GM20000 (cell line): ENCODE results near the gene PPP1R9A.

Experiments
- DNase-seq: peaks from one replicate; pipeline ENCODE4 v3.0.0; 2012; ENCODE audit warnings: low spot score
- CTCF ChIP-seq: IDR thresholded peaks from 2 replicates; pipeline ENCODE4 v1.5.1; 2012; ENCODE audit warnings: mild to moderate bottlenecking, control low read depth; ENCODE audit errors: extremely low read depth, missing control alignments

PPP1R9A gene

GRCh38 chr7:94939395-94939794, 32.0 kb downstream of the PPP1R9A start:
- DNase-seq, result no peak
- no peak for TF ChIP-seq CTCF

DNA sequence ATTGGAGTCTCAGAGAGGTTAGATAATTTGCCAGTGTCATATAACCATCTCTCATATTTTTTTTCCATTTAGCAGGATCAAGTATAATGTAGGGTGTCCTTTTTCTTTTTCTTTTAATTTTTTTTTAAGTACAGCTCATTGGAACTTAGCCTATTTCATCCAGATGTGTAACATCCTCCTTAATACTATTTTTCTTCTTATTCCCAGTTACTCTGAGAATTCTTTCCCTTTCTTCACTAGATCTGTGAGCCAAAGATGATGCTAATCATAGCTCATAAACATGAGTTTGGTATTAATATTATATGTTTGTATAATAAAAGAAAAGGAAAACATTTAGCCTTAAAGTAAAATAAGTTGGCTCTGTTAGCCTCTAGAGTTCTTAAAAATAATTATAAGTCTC, 32.8 kb downstream of the PPP1R9A start:
- TF ChIP-seq CTCF, result no peak
- no peak for DNase-seq

DNA sequence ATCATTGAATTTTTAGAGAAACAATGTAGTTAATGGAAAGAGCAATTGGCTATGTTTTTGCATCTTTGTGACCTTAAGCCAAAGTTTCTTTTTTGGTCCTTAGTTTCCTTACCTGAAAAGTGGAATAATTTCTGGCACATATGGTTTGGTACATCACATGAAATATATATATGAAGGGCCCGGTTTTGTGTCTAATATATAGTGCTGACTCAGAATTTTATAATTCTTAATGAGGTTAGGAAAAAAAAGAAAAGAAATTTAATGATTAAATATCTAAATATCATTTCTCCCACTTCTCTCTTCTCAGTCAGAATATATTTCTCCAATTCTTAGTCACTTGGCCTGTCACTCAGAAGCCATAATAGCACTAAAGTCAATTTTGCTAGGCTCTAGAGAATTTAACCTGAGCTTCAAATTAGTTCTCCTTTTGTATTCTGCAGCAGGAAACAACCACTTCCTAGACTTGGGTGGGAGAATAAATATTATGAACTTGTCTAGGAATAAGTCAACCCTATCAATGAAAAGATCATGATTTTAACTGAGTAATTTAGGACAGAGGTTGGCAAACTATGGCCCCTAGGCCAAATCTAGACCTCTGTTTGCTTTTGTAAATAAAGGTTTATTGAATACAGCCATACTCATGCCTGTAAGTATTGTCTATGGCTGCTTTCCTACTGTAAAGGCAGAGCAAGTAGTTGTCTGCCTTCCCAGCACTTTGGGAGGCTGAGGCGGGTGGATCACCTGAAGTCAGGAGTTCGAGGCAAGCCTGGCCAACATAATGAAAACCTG, 34.6 kb downstream of the PPP1R9A start:
- TF ChIP-seq CTCF, result no peak
- DNase-seq, result no peak

GRCh38 chr7:94943134-94943533, 35.7 kb downstream of the PPP1R9A start:
- no peak for DNase-seq
- TF ChIP-seq CTCF, result no peak

DNA sequence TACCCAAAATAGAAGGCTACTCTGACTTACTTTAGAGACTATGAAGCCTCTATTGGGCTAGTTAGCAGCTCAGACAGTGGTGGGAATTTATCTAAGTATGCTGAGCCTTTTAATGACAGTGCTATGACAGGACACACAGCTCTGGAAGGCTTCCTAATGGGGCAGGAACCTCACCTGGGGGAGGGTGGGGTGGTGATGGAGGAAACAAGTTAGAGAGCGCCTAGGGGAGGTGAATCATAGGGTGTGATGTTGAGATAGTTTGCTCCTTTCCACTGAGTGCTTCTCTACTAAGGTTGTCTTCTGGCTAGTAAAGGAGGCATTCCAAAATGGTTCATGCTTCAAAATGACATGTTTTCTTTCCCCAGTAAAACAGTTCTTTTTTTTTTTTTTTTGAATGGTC, 42.1 kb downstream of the PPP1R9A start:
- no peak for TF ChIP-seq CTCF
- DNase-seq, result no peak

GRCh38 chr7:94955807-94956206, 48.4 kb downstream of the PPP1R9A start:
- no peak for TF ChIP-seq CTCF
- DNase-seq, result no peak

DNA sequence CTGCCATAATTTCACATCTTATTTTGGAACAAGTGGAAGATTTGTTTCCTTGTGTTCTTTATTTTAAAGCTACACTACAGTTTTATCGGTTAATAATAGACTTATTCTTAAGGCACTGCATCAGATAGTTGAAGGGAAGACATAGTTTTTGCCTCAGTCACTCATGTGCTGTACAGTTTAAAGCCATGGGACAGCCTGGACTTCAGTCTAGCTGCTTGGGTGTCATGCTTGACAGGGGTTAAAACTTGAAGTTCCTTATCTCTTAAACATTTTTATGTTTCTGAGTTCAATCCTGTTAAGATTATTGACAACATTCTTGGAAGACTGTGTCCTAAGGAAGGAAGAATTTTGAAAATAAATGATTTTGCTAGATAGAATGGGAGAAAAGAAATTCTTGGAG, 49.7 kb downstream of the PPP1R9A start:
- no peak for TF ChIP-seq CTCF
- DNase-seq, result no peak
